ENCODE measurements around the gene STARD5. TPM values are rescaled to one million over a fixed set of nuclear protein-coding genes. Genes with fewer than 3 reads are reported as not detected.

STARD5 gene
- total RNA-seq, 4 donors from 2014 or later: 11.2 to 54.5 (median 41.3) TPM

- in situ Hi-C loops (cut with MboI; ENCODE audit: low pct_ligation_motif_present in 1 of 4, low pct_unique_long_range_greater_than_20kb in 1 of 4, low sequenced_read_pairs in 3 of 4) (loop anchor here in 1 of 4 donors (5.0 kb wide), 1 partner anchor 60 kb away; no protein-coding TSS in a partner anchor), intact Hi-C loops (cut with DNase I; ENCODE audit: low total_unique reads) (no loop called here)
- no peak for DNase-seq
- no peaks in the 10 kb centered on the region for H3K27me3 ChIP-seq
- no peaks in the 10 kb centered on the region for H3K9me3 ChIP-seq
- TF ChIP-seq POLR2AphosphoS5 (IDR thresholded peaks at IDR 0.05): no peak
- H3K4me3 ChIP-seq: no peak overlapping the region
- H3K4me1 ChIP-seq: peaks cover 0 to 18% (median 7%) of the 10 kb centered on the region in 4 donors
- no peaks in the 10 kb centered on the region for H3K36me3 ChIP-seq
- WGBS, 2 donors (ENCODE audit: low coverage in 1 of 2): 45 to 81% methylated on average over 4 to 9 of the region's 9 CpGs
- H3K27ac ChIP-seq: peak overlapping the region in 1 of 4 donors; percentile 22
These were observed 13.8 kb upstream of the STARD5 start for GRCh38 chr15:81337713-81338157.

- WGBS, 2 donors (ENCODE audit: low coverage in 1 of 2): 91% methylated on average over 3 of the region's 3 CpGs; no CpG with 5 or more reads in 1 of the 2 donors
- H3K4me1 ChIP-seq: peaks cover 0 to 18% (median 7%) of the 10 kb centered on the region in 4 donors
- intact Hi-C loops (cut with DNase I; ENCODE audit: low total_unique reads): no loop called here
- H3K9me3 ChIP-seq: no peaks in the 10 kb centered on the region
- H3K4me3 ChIP-seq: no peak overlapping the region
- DNase-seq: no peak
- no peak for TF ChIP-seq POLR2AphosphoS5 (IDR thresholded peaks at IDR 0.05)
- TF ChIP-seq CTCF (IDR thresholded peaks at IDR 0.05): no peak
- TF ChIP-seq EP300 (IDR thresholded peaks at IDR 0.05; ENCODE audit: low read depth): no peak
- TF ChIP-seq POLR2A (IDR thresholded peaks at IDR 0.05): no peak
- H3K36me3 ChIP-seq: no peaks in the 10 kb centered on the region
- no peaks in the 10 kb centered on the region for H3K27me3 ChIP-seq
- in situ Hi-C loops (cut with MboI; ENCODE audit: low pct_ligation_motif_present in 1 of 4, low pct_unique_long_range_greater_than_20kb in 1 of 4, low sequenced_read_pairs in 3 of 4): loop anchor here in 1 of 4 donors (5.0 kb wide), 1 partner anchor 60 kb away; no protein-coding TSS in a partner anchor
- peak overlapping the region in 1 of 4 donors; percentile 10 for H3K27ac ChIP-seq
These were observed 13.3 kb upstream of the STARD5 start for GRCh38 chr15:81337241-81337640.

GRCh38 chr15:81336568-81336967, 12.6 kb upstream of the STARD5 start:
- Histone ChIP-seq H3K27me3 (no peaks in the 10 kb centered on the region), H3K9me3 (no peaks in the 10 kb centered on the region), H3K36me3 (no peaks in the 10 kb centered on the region), H3K4me1 (peaks cover 0 to 18% (median 7%) of the 10 kb centered on the region in 4 donors), H3K27ac (no peak overlapping the region), H3K4me3 (no peak overlapping the region)
- TF ChIP-seq EP300 (IDR thresholded peaks at IDR 0.05; ENCODE audit: low read depth) (no peak), CTCF (IDR thresholded peaks at IDR 0.05) (peak in 1 of 5 experiments; percentile 19)
- intact Hi-C loops (cut with DNase I; ENCODE audit: low total_unique reads) (no loop called here), in situ Hi-C loops (cut with MboI; ENCODE audit: low pct_ligation_motif_present in 1 of 4, low pct_unique_long_range_greater_than_20kb in 1 of 4, low sequenced_read_pairs in 3 of 4) (loop anchor here in 1 of 4 donors (5.0 kb wide), 1 partner anchor 59 kb away; no protein-coding TSS in a partner anchor)
- DNase-seq: no peak
- WGBS, 2 donors (ENCODE audit: low coverage in 1 of 2): 83 to 96% methylated on average over 4 of the region's 4 CpGs

GRCh38 chr15:81335631-81336030, 11.7 kb upstream of the STARD5 start:
- TF ChIP-seq EP300 (IDR thresholded peaks at IDR 0.05; ENCODE audit: low read depth) (no peak), CTCF (IDR thresholded peaks at IDR 0.05) (no peak), POLR2A (IDR thresholded peaks at IDR 0.05) (no peak), POLR2AphosphoS5 (IDR thresholded peaks at IDR 0.05) (no peak)
- intact Hi-C loops (cut with DNase I; ENCODE audit: low total_unique reads): no loop called here
- Histone ChIP-seq H3K4me3 (no peak overlapping the region), H3K9me3 (no peaks in the 10 kb centered on the region), H3K27ac (no peak overlapping the region), H3K4me1 (peaks cover 0 to 18% (median 7%) of the 10 kb centered on the region in 4 donors), H3K27me3 (no peaks in the 10 kb centered on the region), H3K36me3 (no peaks in the 10 kb centered on the region)
- 93 to 96% methylated on average over 2 to 4 of the region's 4 CpGs for WGBS, 2 donors (ENCODE audit: low coverage in 1 of 2)
- no peak for DNase-seq
- in situ Hi-C loops (cut with MboI; ENCODE audit: low pct_ligation_motif_present in 1 of 4, low pct_unique_long_range_greater_than_20kb in 1 of 4, low sequenced_read_pairs in 3 of 4): loop anchor here in 1 of 4 donors (5.0 kb wide), 1 partner anchor 58 kb away; no protein-coding TSS in a partner anchor

Measured in transverse colon (tissue), 4 donors.